Measurements from ENCODE around the gene PHF21B.
"Not testable (repeated sequence)": the region's sequence is repeated elsewhere in the genome, so short reads cannot be mapped to it uniquely, and the experiment has no call there.

Gene PHF21B

GRCh38 chr22:44855855-44856254, 153.9 kb downstream of the PHF21B start:
- Histone ChIP-seq H3K4me3 (ENCODE audit: low read depth, low read length) (no peak overlapping the region), H3K27me3 (ENCODE audit: insufficient read depth, low read depth, severe bottlenecking) (no peaks in the 10 kb centered on the region), H3K9me3 (ENCODE audit: severe bottlenecking) (no peaks in the 10 kb centered on the region), H3K36me3 (no peaks in the 10 kb centered on the region), H3K27ac (no peak overlapping the region)
- TF ChIP-seq CTCF (IDR thresholded peaks at IDR 0.05; ENCODE audit: low read depth, low read length): no peak
- DNase-seq: no peak

GRCh38 chr22:44854641-44855040, 155.2 kb downstream of the PHF21B start:
- not testable (repeated sequence) for DNase-seq

GRCh38 chr22:44850946-44851345, 158.9 kb downstream of the PHF21B start:
- H3K36me3 ChIP-seq: no peaks in the 10 kb centered on the region
- DNase-seq: no peak
- H3K9me3 ChIP-seq (ENCODE audit: severe bottlenecking): no peaks in the 10 kb centered on the region
- no peak overlapping the region for H3K27ac ChIP-seq
- no peak for TF ChIP-seq CTCF (IDR thresholded peaks at IDR 0.05; ENCODE audit: low read depth, low read length)
- no peak overlapping the region for H3K4me3 ChIP-seq (ENCODE audit: low read depth, low read length)
- H3K27me3 ChIP-seq (ENCODE audit: insufficient read depth, low read depth, severe bottlenecking): no peaks in the 10 kb centered on the region

More at GRCh38 chr22:44854641-44855040, 155.2 kb downstream of the PHF21B start:
- not testable (repeated sequence) for H3K36me3 ChIP-seq; H3K9me3 ChIP-seq (ENCODE audit: severe bottlenecking); H3K27ac ChIP-seq; H3K27me3 ChIP-seq (ENCODE audit: insufficient read depth, low read depth, severe bottlenecking); H3K4me3 ChIP-seq (ENCODE audit: low read depth, low read length)

GRCh38 chr22:44848791-44849420, 160.9 kb downstream of the PHF21B start:
- no peaks in the 10 kb centered on the region for H3K36me3 ChIP-seq
- DNase-seq: no peak
- no peak overlapping the region for H3K4me3 ChIP-seq (ENCODE audit: low read depth, low read length)
- no peak overlapping the region for H3K27ac ChIP-seq
- H3K27me3 ChIP-seq (ENCODE audit: insufficient read depth, low read depth, severe bottlenecking): no peaks in the 10 kb centered on the region
- peaks cover 3% of the 10 kb centered on the region for H3K9me3 ChIP-seq (ENCODE audit: severe bottlenecking)
- no peak for TF ChIP-seq CTCF (IDR thresholded peaks at IDR 0.05; ENCODE audit: low read depth, low read length)

- no peaks in the 10 kb centered on the region for H3K36me3 ChIP-seq
- no peaks in the 10 kb centered on the region for H3K27me3 ChIP-seq (ENCODE audit: insufficient read depth, low read depth, severe bottlenecking)
- H3K4me3 ChIP-seq (ENCODE audit: low read depth, low read length): no peak overlapping the region
- DNase-seq: no peak
- peaks cover 3% of the 10 kb centered on the region for H3K9me3 ChIP-seq (ENCODE audit: severe bottlenecking)
- no peak for TF ChIP-seq CTCF (IDR thresholded peaks at IDR 0.05; ENCODE audit: low read depth, low read length)
- H3K27ac ChIP-seq: no peak overlapping the region
Measured at GRCh38 chr22:44848296-44848741, 161.5 kb downstream of the PHF21B start.

GRCh38 chr22:44847892-44848291, 161.9 kb downstream of the PHF21B start:
- Histone ChIP-seq H3K27me3 (ENCODE audit: insufficient read depth, low read depth, severe bottlenecking) (no peaks in the 10 kb centered on the region), H3K9me3 (ENCODE audit: severe bottlenecking) (peaks cover 3% of the 10 kb centered on the region), H3K4me3 (ENCODE audit: low read depth, low read length) (no peak overlapping the region), H3K36me3 (no peaks in the 10 kb centered on the region), H3K27ac (no peak overlapping the region)
- no peak for TF ChIP-seq CTCF (IDR thresholded peaks at IDR 0.05; ENCODE audit: low read depth, low read length)
- DNase-seq: no peak
